Activated CD8-positive, alpha-beta T cell treated with anti-CD3 and anti-CD28 coated beads for 36 hours (primary cell): ENCODE results near the gene APCDD1. TPM values are rescaled to one million over a fixed set of nuclear protein-coding genes. Genes with fewer than 3 reads are reported as not detected.

Experiments
- ATAC-seq: fragments of 200-7000 bp; cut with Tn5 transposase; one replicate; pipeline ENCODE4 v1.10.0; 2021; ENCODE audit warnings: mild to moderate bottlenecking, moderate library complexity
- CTCF ChIA-PET: fragments of 350-600 bp; sonication (Branson Sonifier 250); formaldehyde crosslinking; loops from one replicate; lab custom pipeline; 2021; ENCODE audit warnings: antibody characterized with exemption; lab: Charles Lee
- POLR2A ChIA-PET: fragments of 350-600 bp; sonication (Branson Sonifier 250); formaldehyde crosslinking; loops from one replicate; lab custom pipeline; 2021; ENCODE audit warnings: antibody characterized with exemption; lab: Charles Lee
- DNase-seq: peaks from one replicate; pipeline ENCODE4 v3.0.0-alpha.2; 2020
- H3K27ac Mint-ChIP-seq: one replicate; pipeline ENCODE4 v1.8.0; 2021; ENCODE audit warnings: mild to moderate bottlenecking, mixed read lengths
- H3K27me3 Mint-ChIP-seq: one replicate; pipeline ENCODE4 v1.8.0; 2021; ENCODE audit warnings: mixed read lengths
- H3K36me3 Mint-ChIP-seq: one replicate; pipeline ENCODE4 v1.8.0; 2021; ENCODE audit warnings: low read depth, mixed read lengths
- H3K4me1 Mint-ChIP-seq: one replicate; pipeline ENCODE4 v1.8.0; 2021; ENCODE audit warnings: low read depth, mixed read lengths
- H3K4me3 Mint-ChIP-seq: one replicate; pipeline ENCODE4 v1.8.0; 2021; ENCODE audit warnings: mild to moderate bottlenecking, moderate library complexity, mixed read lengths
- H3K9me3 Mint-ChIP-seq: one replicate; pipeline ENCODE4 v1.8.0; 2021; ENCODE audit warnings: mixed read lengths
- CTCF ChIP-seq: fragments of 200-600 bp; IDR thresholded peaks from one replicate; pipeline ENCODE4 v1.8.0; 2022; ENCODE audit warnings: antibody characterized with exemption, mild to moderate bottlenecking
- intact Hi-C: fragments of 100-400 bp; cut with micrococcal nuclease; formaldehyde crosslinking; loops from one replicate; pipeline ENCODE4 v1.10.0; 2022
- total RNA-seq, 2 experiments: library from RNA; stranded (reverse); gene quantifications; one replicate each; pipeline ENCODE4 v1.2.3, GENCODE V29; 2021

The APCDD1 gene
- not detected for total RNA-seq

- H3K27me3 Mint-ChIP-seq, result peaks cover 45% of the 10 kb centered on the region
- H3K9me3 Mint-ChIP-seq, result no peaks in the 10 kb centered on the region
- no peak for TF ChIP-seq CTCF
- no peak within 1 kb of the TSS for H3K27ac Mint-ChIP-seq
- no peak for DNase-seq
- H3K4me1 Mint-ChIP-seq, result peaks cover 4% of the 10 kb centered on the region
- H3K36me3 Mint-ChIP-seq, result no peaks in the 10 kb centered on the region
- POLR2A ChIA-PET, result no interaction called here
- CTCF ChIA-PET, result no interaction called here
- intact Hi-C loops, result no loop called here
- peak within 1 kb of the TSS; percentile 7 for H3K4me3 Mint-ChIP-seq
- peak; percentile 24 for ATAC-seq
These were observed at the start of gene APCDD1 for GRCh38 chr18:10453806-10454680. Gene APCDD1, plus strand, starts transcription at chr18:10454635. Its CDS starts 347 bp downstream, at chr18:10454982.

- intact Hi-C loops, result no loop called here
- no peak for TF ChIP-seq CTCF
- Mint-ChIP-seq H3K4me3 (no peak overlapping the region), H3K27me3 (peaks cover 5% of the 10 kb centered on the region), H3K9me3 (no peaks in the 10 kb centered on the region), H3K36me3 (no peaks in the 10 kb centered on the region), H3K27ac (no peak overlapping the region), H3K4me1 (no peaks in the 10 kb centered on the region)
- DNase-seq, result no peak
- no peak for ATAC-seq
- ChIA-PET CTCF (no interaction called here), POLR2A (no interaction called here)
These were observed 49.4 kb upstream of the APCDD1 start for GRCh38 chr18:10405014-10405493.

GRCh38 chr18:10405816-10406663 lies 48.4 kb upstream of the APCDD1 start:
- Mint-ChIP-seq H3K4me3 (no peak overlapping the region), H3K4me1 (no peaks in the 10 kb centered on the region), H3K9me3 (no peaks in the 10 kb centered on the region), H3K27me3 (peaks cover 5% of the 10 kb centered on the region), H3K36me3 (no peaks in the 10 kb centered on the region), H3K27ac (no peak overlapping the region)
- DNase-seq, result no peak
- ChIA-PET POLR2A (interaction anchor here (0.6 kb wide), 1 partner anchor 38 kb away, joined by 3 read pairs; no protein-coding TSS in a partner anchor), CTCF (no interaction called here)
- TF ChIP-seq CTCF, result no peak
- intact Hi-C loops, result no loop called here
- no peak for ATAC-seq

GRCh38 chr18:10408131-10408530 lies 46.3 kb upstream of the APCDD1 start:
- Mint-ChIP-seq H3K36me3 (no peaks in the 10 kb centered on the region), H3K4me1 (no peaks in the 10 kb centered on the region), H3K9me3 (no peaks in the 10 kb centered on the region), H3K27ac (no peak overlapping the region), H3K4me3 (no peak overlapping the region), H3K27me3 (no peaks in the 10 kb centered on the region)
- ATAC-seq (no peak), DNase-seq (no peak)
- POLR2A ChIA-PET, result no interaction called here
- no peak for TF ChIP-seq CTCF
- CTCF ChIA-PET, result no interaction called here
- intact Hi-C loops, result no loop called here
